HepG2 (cell line): ENCODE data around the gene IVD. TPM values are rescaled to one million over a fixed set of nuclear protein-coding genes. Genes with fewer than 3 reads are reported as not detected.

ENCODE experiments used
- BRD4 ChIP-seq: sonication (generic); formaldehyde crosslinking; IDR thresholded peaks from 2 replicates; pipeline ENCODE4 v1.4.0; 2020; ENCODE audit warnings: missing genetic modification reagents
- CEBPB ChIP-seq: IDR thresholded peaks from 2 replicates; pipeline ENCODE4 v1.6.1; 2011; ENCODE audit warnings: low read depth, low read length, improper control_type of control experiment, borderline replicate concordance
- HOXD1 ChIP-seq: sonication (generic); formaldehyde crosslinking; IDR thresholded peaks from 2 replicates; pipeline ENCODE4 v1.5.0; 2020; ENCODE audit warnings: missing genetic modification reagents
- PHF5A ChIP-seq: IDR thresholded peaks from one replicate; pipeline ENCODE4 v1.6.1; 2018; ENCODE audit warnings: low read depth, missing genetic modification reagents; ENCODE audit not compliant: unreplicated experiment
- RERE ChIP-seq: IDR thresholded peaks from 2 replicates; pipeline ENCODE4 v1.6.1; 2016; ENCODE audit warnings: low read depth, missing genetic modification reagents, missing compliant biosample characterization
- ZBTB2 ChIP-seq: sonication (generic); formaldehyde crosslinking; IDR thresholded peaks from 2 replicates; pipeline ENCODE4 v1.8.0; 2022; ENCODE audit warnings: low read depth, missing genetic modification reagents
- ZNF354B ChIP-seq: sonication (generic); formaldehyde crosslinking; IDR thresholded peaks from 2 replicates; pipeline ENCODE4 v1.8.0; 2022; ENCODE audit warnings: mild to moderate bottlenecking, missing genetic modification reagents
- ZNF563 ChIP-seq: sonication (generic); formaldehyde crosslinking; IDR thresholded peaks from 2 replicates; pipeline ENCODE4 v1.8.0; 2022; ENCODE audit warnings: mild to moderate bottlenecking, moderate library complexity, missing genetic modification reagents
- ZNF780A ChIP-seq: sonication (generic); formaldehyde crosslinking; IDR thresholded peaks from 2 replicates; pipeline ENCODE4 v1.8.0; 2022; ENCODE audit warnings: mild to moderate bottlenecking, missing genetic modification reagents, moderate library complexity
- polyA plus RNA-seq, 8 experiments: library from polyadenylated mRNA; depleted of rRNA in 3 of 8; stranded (reverse) in 7 of 8; unstranded in 1 of 8; fragments of >200 nt; fragmentation: Illumina TruSeq in 4 of 8; extraction: Trizol in 4 of 8; gene quantifications; 2 replicates each; pipeline versions ENCODE4 v1.2.1 to v1.2.3, GENCODE V29; 2011 to 2016; ENCODE audit warnings: low read depth in 4 of 8, missing spikeins in 1 of 8, mixed read lengths in 1 of 8; ENCODE audit not compliant: insufficient read depth in 1 of 8
- total RNA-seq, 5 experiments: library from RNA; depleted of rRNA; stranded (reverse); fragments of >200 nt; fragmentation: Illumina TruSeq; extraction: Trizol; gene quantifications; 2 replicates each; pipeline ENCODE4 v1.2.3, GENCODE V29; 2016; ENCODE audit warnings: low read depth in 1 of 5
- TF ChIP-seq, protein P1 (sequence below): sonication (generic); formaldehyde crosslinking; conservative IDR thresholded peaks from 2 replicates; pipeline ENCODE4 v1.4.0; 2020; ENCODE audit warnings: missing genetic modification reagents

Gene IVD
- total and polyA plus RNA-seq, 2 of the 13 experiments (the other 11 are each of a cell fraction or from before 2014, with no cell fraction given): 48.0 to 53.9 TPM

DNA sequence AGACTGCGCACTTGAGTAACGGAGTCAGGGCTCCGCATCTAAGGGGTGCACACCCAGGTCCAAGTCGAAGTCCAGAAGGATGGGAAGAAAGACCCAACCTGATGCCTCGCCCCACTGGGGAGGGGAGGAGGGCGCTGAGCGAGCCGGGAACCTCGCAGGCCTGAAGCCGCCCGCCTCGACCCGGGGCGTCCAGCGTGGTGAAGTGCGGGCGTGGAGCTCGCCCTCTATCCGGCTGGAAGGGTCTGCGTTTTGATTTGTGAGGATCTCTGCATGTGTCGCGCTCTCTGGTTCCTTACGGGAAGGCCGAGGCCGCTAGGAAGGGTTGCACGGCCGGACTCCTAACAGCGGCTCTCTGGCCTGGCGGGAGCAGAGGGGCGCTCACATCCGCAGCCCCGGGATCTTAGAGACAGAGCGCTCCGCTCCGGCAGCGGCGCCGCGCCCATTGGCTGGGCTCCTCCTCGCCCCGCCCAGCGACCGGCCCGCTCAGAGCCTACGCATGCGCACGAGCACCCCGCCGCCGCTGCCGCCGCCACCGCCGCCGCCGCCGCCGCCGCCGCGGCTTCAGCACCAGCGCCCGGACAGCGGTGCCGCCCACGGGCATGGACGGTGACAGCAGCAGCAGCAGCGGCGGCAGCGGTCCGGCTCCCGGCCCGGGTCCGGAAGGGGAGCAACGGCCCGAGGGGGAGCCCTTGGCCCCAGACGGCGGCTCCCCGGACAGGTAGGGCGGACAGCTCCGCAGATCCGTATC lies 47.7 kb upstream of the IVD start, which contains the start of gene DISP2 (continued):
- TF ChIP-seq RERE (CRISPR knock-in tag) (no peak), CEBPB (no peak), ZBTB2 (peak; percentile 27), ZNF354B (CRISPR knock-in tag) (no peak), ZNF780A (CRISPR knock-in tag) (no peak), BRD4 (CRISPR knock-in tag) (0 out of 2 replicates have a peak, but pooled peaks have one; percentile 33), HOXD1 (CRISPR knock-in tag) (0 out of 2 replicates have a peak, but pooled peaks have one; percentile 37), PHF5A (no peak), ZNF563 (CRISPR knock-in tag) (peak; percentile 51; the same call in 1 of the 2 replicates)
- TF ChIP-seq, protein P1, sequence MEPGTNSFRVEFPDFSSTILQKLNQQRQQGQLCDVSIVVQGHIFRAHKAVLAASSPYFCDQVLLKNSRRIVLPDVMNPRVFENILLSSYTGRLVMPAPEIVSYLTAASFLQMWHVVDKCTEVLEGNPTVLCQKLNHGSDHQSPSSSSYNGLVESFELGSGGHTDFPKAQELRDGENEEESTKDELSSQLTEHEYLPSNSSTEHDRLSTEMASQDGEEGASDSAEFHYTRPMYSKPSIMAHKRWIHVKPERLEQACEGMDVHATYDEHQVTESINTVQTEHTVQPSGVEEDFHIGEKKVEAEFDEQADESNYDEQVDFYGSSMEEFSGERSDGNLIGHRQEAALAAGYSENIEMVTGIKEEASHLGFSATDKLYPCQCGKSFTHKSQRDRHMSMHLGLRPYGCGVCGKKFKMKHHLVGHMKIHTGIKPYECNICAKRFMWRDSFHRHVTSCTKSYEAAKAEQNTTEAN (CRISPR knock-in tag): no peak; the same call in 1 of the 2 replicates
